ENCODE results near the gene ZGRF1.
"Not testable (repeated sequence)": the region's sequence is repeated elsewhere in the genome, so short reads cannot be mapped to it uniquely, and the experiment has no call there.

Gene ZGRF1

GRCh38 chr4:112645541-112646329 lies 9.0 kb upstream of the ZGRF1 start:
- Histone ChIP-seq H3K79me2 (ENCODE audit: insufficient read depth, low read length) (peaks cover 21% of the 10 kb centered on the region), H3K9ac (ENCODE audit: low read depth, low read length) (no peak overlapping the region), H3K4me2 (ENCODE audit: insufficient read depth, low read length) (no peak overlapping the region), H4K20me1 (ENCODE audit: insufficient read depth, low read length) (peaks cover 9% of the 10 kb centered on the region; the same call in 1 of the 2 replicates), H3K27ac (ENCODE audit: low read length) (no peak overlapping the region), H3K36me3 (ENCODE audit: insufficient read depth, low read length) (peaks cover 44% of the 10 kb centered on the region), H3K27me3 (ENCODE audit: insufficient read depth, low read length, poor library complexity) (no peaks in the 10 kb centered on the region), H3K4me3 (ENCODE audit: low read depth in 1 of 2, low read length in 2 of 2) (no peak overlapping the region), H3K4me1 (ENCODE audit: insufficient read depth, low read length) (no peaks in the 10 kb centered on the region), H3K9me3 (ENCODE audit: insufficient read depth, low read length, severe bottlenecking) (no peaks in the 10 kb centered on the region), H2AFZ (ENCODE audit: low read depth, low read length) (no peak overlapping the region)
- TF ChIP-seq EZH2 (IDR thresholded peaks at IDR 0.05; ENCODE audit: borderline replicate concordance, low read depth, low read length, severe bottlenecking) (no peak), CTCF (IDR thresholded peaks at IDR 0.05; ENCODE audit: borderline replicate concordance, extremely low read depth, low read length, poor library complexity, severe bottlenecking) (no peak)
- ATAC-seq (ENCODE audit: insufficient read depth, low read depth) (no peak), DNase-seq (no peak)

GRCh38 chr4:112644595-112645535 lies 8.2 kb upstream of the ZGRF1 start:
- H3K4me1 ChIP-seq (ENCODE audit: insufficient read depth, low read length); H3K9me3 ChIP-seq (ENCODE audit: insufficient read depth, low read length, severe bottlenecking); H3K27ac ChIP-seq (ENCODE audit: low read length); ATAC-seq (ENCODE audit: insufficient read depth, low read depth); H4K20me1 ChIP-seq (ENCODE audit: insufficient read depth, low read length); H3K4me2 ChIP-seq (ENCODE audit: insufficient read depth, low read length); H3K27me3 ChIP-seq (ENCODE audit: insufficient read depth, low read length, poor library complexity); DNase-seq; H3K9ac ChIP-seq (ENCODE audit: low read depth, low read length); H3K4me3 ChIP-seq (ENCODE audit: low read depth in 1 of 2, low read length in 2 of 2); H2AFZ ChIP-seq (ENCODE audit: low read depth, low read length): not testable (repeated sequence)
- Histone ChIP-seq H3K79me2 (ENCODE audit: insufficient read depth, low read length) (peaks cover 30% of the 10 kb centered on the region), H3K36me3 (ENCODE audit: insufficient read depth, low read length) (peaks cover 36% of the 10 kb centered on the region)

GRCh38 chr4:112642526-112642925 lies 5.8 kb upstream of the ZGRF1 start:
- ATAC-seq (ENCODE audit: insufficient read depth, low read depth) (no peak), DNase-seq (no peak)
- Histone ChIP-seq H4K20me1 (ENCODE audit: insufficient read depth, low read length) (peaks cover 9% of the 10 kb centered on the region; the same call in 1 of the 2 replicates), H3K9me3 (ENCODE audit: insufficient read depth, low read length, severe bottlenecking) (no peaks in the 10 kb centered on the region), H2AFZ (ENCODE audit: low read depth, low read length) (no peak overlapping the region), H3K4me2 (ENCODE audit: insufficient read depth, low read length) (no peak overlapping the region), H3K27me3 (ENCODE audit: insufficient read depth, low read length, poor library complexity) (no peaks in the 10 kb centered on the region), H3K36me3 (ENCODE audit: insufficient read depth, low read length) (peaks cover 28% of the 10 kb centered on the region), H3K4me1 (ENCODE audit: insufficient read depth, low read length) (peaks cover 22% of the 10 kb centered on the region), H3K27ac (ENCODE audit: low read length) (no peak overlapping the region), H3K9ac (ENCODE audit: low read depth, low read length) (no peak overlapping the region), H3K79me2 (ENCODE audit: insufficient read depth, low read length) (peaks cover 53% of the 10 kb centered on the region), H3K4me3 (ENCODE audit: low read depth in 1 of 2, low read length in 2 of 2) (no peak overlapping the region)
- TF ChIP-seq EZH2 (IDR thresholded peaks at IDR 0.05; ENCODE audit: borderline replicate concordance, low read depth, low read length, severe bottlenecking) (no peak), CTCF (IDR thresholded peaks at IDR 0.05; ENCODE audit: borderline replicate concordance, extremely low read depth, low read length, poor library complexity, severe bottlenecking) (no peak)

GRCh38 chr4:112637552-112637866 lies 800 bp upstream of the ZGRF1 start:
- Histone ChIP-seq H3K4me3 (ENCODE audit: low read depth in 1 of 2, low read length in 2 of 2) (peak overlapping the region; percentile 98), H3K9ac (ENCODE audit: low read depth, low read length) (peak overlapping the region; percentile 68), H2AFZ (ENCODE audit: low read depth, low read length) (peak overlapping the region; percentile 79), H3K4me2 (ENCODE audit: insufficient read depth, low read length) (peak overlapping the region; percentile 79), H3K4me1 (ENCODE audit: insufficient read depth, low read length) (peaks cover 51% of the 10 kb centered on the region), H3K9me3 (ENCODE audit: insufficient read depth, low read length, severe bottlenecking) (no peaks in the 10 kb centered on the region), H3K27me3 (ENCODE audit: insufficient read depth, low read length, poor library complexity) (no peaks in the 10 kb centered on the region), H3K36me3 (ENCODE audit: insufficient read depth, low read length) (peaks cover 11% of the 10 kb centered on the region; the same call in 1 of the 2 replicates), H3K27ac (ENCODE audit: low read length) (peak overlapping the region; percentile 94), H3K79me2 (ENCODE audit: insufficient read depth, low read length) (peaks cover 88% of the 10 kb centered on the region), H4K20me1 (ENCODE audit: insufficient read depth, low read length) (peaks cover 4% of the 10 kb centered on the region; the same call in 1 of the 2 replicates)
- DNase-seq (no peak), ATAC-seq (ENCODE audit: insufficient read depth, low read depth) (no peak; the same call in 1 of the 3 replicates)
- TF ChIP-seq EZH2 (IDR thresholded peaks at IDR 0.05; ENCODE audit: borderline replicate concordance, low read depth, low read length, severe bottlenecking) = no peak
- TF ChIP-seq CTCF (IDR thresholded peaks at IDR 0.05; ENCODE audit: borderline replicate concordance, extremely low read depth, low read length, poor library complexity, severe bottlenecking) = no peak

Data from DND-41 (cell line).